Upper lobe of left lung (tissue), 4 donors: ENCODE data around the gene TMEM178A.

Experiments
- POLR2A ChIP-seq, 4 donors: fragments of 450-650 bp; IDR thresholded peaks; one replicate each; pipeline ENCODE4 v1.5.1; 2016 to 2017; ENCODE audit warnings: antibody characterized with exemption in 4 of 4, mild to moderate bottlenecking in 2 of 4
- POLR2AphosphoS5 ChIP-seq, 2 donors: sonication (generic); formaldehyde crosslinking; IDR thresholded peaks; one replicate each; pipeline ENCODE4 v1.5.1; 2017; ENCODE audit warnings: antibody characterized with exemption in 2 of 2
- TF ChIP-seq, protein P1 (sequence below), 6 experiments: fragments of 450-650 bp in 4 of 6; fragments of 200-600 bp in 2 of 6; sonication (generic) in 2 of 6; IDR thresholded peaks; one replicate each; pipeline ENCODE4 v1.5.1; 2016 to 2019; ENCODE audit warnings: antibody characterized with exemption in 6 of 6

DNA sequence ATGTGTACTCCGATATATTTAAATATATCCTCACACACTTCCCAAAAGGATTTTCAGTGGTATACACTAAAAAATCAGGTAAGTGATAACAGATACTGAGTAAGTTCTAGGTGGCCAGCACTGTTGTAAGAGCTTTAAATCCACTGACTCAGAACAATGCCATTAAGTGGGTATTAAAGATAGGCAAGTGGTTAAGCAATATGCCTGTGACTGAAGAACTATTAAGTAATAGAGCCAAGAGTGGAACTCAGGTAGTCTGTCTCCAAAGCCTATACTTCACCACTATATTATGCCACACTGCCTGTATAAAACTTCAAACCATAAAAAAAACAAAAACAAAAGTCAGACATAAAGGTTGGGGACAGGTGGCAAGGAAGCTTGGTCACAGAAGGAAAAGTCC lies 76.2 kb downstream of the TMEM178A start:
- TF ChIP-seq POLR2AphosphoS5 (IDR thresholded peaks at IDR 0.05) (no peak), POLR2A (IDR thresholded peaks at IDR 0.05) (no peak)
- TF ChIP-seq, protein P1, sequence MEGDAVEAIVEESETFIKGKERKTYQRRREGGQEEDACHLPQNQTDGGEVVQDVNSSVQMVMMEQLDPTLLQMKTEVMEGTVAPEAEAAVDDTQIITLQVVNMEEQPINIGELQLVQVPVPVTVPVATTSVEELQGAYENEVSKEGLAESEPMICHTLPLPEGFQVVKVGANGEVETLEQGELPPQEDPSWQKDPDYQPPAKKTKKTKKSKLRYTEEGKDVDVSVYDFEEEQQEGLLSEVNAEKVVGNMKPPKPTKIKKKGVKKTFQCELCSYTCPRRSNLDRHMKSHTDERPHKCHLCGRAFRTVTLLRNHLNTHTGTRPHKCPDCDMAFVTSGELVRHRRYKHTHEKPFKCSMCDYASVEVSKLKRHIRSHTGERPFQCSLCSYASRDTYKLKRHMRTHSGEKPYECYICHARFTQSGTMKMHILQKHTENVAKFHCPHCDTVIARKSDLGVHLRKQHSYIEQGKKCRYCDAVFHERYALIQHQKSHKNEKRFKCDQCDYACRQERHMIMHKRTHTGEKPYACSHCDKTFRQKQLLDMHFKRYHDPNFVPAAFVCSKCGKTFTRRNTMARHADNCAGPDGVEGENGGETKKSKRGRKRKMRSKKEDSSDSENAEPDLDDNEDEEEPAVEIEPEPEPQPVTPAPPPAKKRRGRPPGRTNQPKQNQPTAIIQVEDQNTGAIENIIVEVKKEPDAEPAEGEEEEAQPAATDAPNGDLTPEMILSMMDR (IDR thresholded peaks at IDR 0.05), result no peak
